Lower leg skin (tissue), 3 donors: ENCODE measurements around the gene POLA1.

Source experiments
- CTCF ChIP-seq, 3 donors: fragments of 450-650 bp; IDR thresholded peaks; one replicate each; pipeline ENCODE4 v1.5.1; 2016; ENCODE audit warnings: antibody characterized with exemption in 3 of 3, mild to moderate bottlenecking in 3 of 3, moderate library complexity in 2 of 3
- POLR2A ChIP-seq, 2 donors: fragments of 450-650 bp; IDR thresholded peaks; one replicate each; pipeline ENCODE4 v1.6.1; 2016 to 2017; ENCODE audit warnings: antibody characterized with exemption in 2 of 2, mild to moderate bottlenecking in 1 of 2, moderate library complexity in 1 of 2

- TF ChIP-seq POLR2A (IDR thresholded peaks at IDR 0.05) (no peak), CTCF (IDR thresholded peaks at IDR 0.05) (no peak)
These were observed 329.0 kb downstream of the POLA1 start for GRCh38 chrX:25022499-25023325.
